Astrocyte (in vitro differentiated cells and primary cell): ENCODE data around the gene GDI2.

Experiments
- EZH2 ChIP-seq: IDR thresholded peaks from 2 replicates; pipeline ENCODE4 v1.6.1; 2012; ENCODE audit warnings: mild to moderate bottlenecking, low read length, inconsistent platforms; ENCODE audit not compliant: insufficient read depth
- TF ChIP-seq, protein P1 (sequence below): IDR thresholded peaks from 2 replicates; pipeline ENCODE4 v1.5.1; 2011; ENCODE audit warnings: low read depth, mild to moderate bottlenecking, inconsistent platforms, low read length, moderate library complexity; ENCODE audit not compliant: insufficient read depth

DNA sequence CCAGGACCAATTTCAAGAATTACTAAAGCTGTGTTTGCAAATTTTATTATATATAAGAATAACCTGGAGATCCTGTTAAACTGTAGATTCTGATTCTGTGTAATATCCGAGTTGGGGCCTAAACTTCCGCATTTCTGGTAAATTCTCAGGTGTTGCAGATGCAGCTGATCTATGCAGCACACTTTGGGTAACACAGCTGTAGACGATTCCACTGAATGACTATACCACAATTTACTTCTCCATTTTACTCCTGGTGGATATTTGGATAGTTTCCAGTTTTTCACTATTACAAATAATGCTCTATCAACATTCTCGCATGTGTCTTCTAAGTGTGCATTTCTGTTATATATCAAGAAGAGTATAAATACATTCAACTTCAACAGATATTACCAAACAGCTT is 7.5 kb downstream of the GDI2 start:
- TF ChIP-seq, protein P1, sequence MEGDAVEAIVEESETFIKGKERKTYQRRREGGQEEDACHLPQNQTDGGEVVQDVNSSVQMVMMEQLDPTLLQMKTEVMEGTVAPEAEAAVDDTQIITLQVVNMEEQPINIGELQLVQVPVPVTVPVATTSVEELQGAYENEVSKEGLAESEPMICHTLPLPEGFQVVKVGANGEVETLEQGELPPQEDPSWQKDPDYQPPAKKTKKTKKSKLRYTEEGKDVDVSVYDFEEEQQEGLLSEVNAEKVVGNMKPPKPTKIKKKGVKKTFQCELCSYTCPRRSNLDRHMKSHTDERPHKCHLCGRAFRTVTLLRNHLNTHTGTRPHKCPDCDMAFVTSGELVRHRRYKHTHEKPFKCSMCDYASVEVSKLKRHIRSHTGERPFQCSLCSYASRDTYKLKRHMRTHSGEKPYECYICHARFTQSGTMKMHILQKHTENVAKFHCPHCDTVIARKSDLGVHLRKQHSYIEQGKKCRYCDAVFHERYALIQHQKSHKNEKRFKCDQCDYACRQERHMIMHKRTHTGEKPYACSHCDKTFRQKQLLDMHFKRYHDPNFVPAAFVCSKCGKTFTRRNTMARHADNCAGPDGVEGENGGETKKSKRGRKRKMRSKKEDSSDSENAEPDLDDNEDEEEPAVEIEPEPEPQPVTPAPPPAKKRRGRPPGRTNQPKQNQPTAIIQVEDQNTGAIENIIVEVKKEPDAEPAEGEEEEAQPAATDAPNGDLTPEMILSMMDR, result no peak
- TF ChIP-seq EZH2, result no peak
